GM23338 (cell line): ENCODE results near the gene THRA. TPM values are rescaled to one million over a fixed set of nuclear protein-coding genes. Genes with fewer than 3 reads are reported as not detected.

Experiments used
- ATAC-seq: fragments of 200-7000 bp; cut with Tn5 transposase; 3 replicates; pipeline ENCODE4 v1.9.1; 2020
- DNase-seq: peaks from one replicate; pipeline ENCODE4 v3.0.0-alpha.2; 2015; ENCODE audit warnings: low spot score
- H2AFZ ChIP-seq: fragments of 200-600 bp; sonication (generic); 2 replicates; pipeline ENCODE4 v1.8.0; 2016; ENCODE audit warnings: antibody characterized with exemption, mild to moderate bottlenecking, moderate library complexity
- H3F3A ChIP-seq: fragments of 200-600 bp; sonication (generic); replicated peaks from 2 replicates; pipeline ENCODE4 v1.8.0; 2017; ENCODE audit warnings: antibody characterized with exemption, mixed run types, low read depth
- H3K27ac ChIP-seq: fragments of 200-600 bp; sonication (generic); 2 replicates; pipeline ENCODE4 v1.6.1; 2016; ENCODE audit warnings: low read depth
- H3K27me3 ChIP-seq: fragments of 200-600 bp; sonication (generic); 2 replicates; pipeline ENCODE4 v1.8.0; 2016; ENCODE audit warnings: mild to moderate bottlenecking, mixed run types, moderate library complexity; ENCODE audit not compliant: insufficient read depth
- H3K36me3 ChIP-seq: fragments of 200-600 bp; sonication (generic); 2 replicates; pipeline ENCODE4 v1.8.0; 2016; ENCODE audit warnings: mild to moderate bottlenecking; ENCODE audit not compliant: insufficient read depth
- H3K4me1 ChIP-seq: fragments of 200-600 bp; sonication (generic); 2 replicates; pipeline ENCODE4 v1.8.0; 2016; ENCODE audit warnings: mild to moderate bottlenecking, moderate library complexity; ENCODE audit not compliant: insufficient read depth
- H3K4me2 ChIP-seq: fragments of 200-600 bp; sonication (generic); 2 replicates; pipeline ENCODE4 v1.7.1; 2017; ENCODE audit warnings: mixed run types
- H3K4me3 ChIP-seq: fragments of 200-600 bp; sonication (generic); 2 replicates; pipeline ENCODE4 v1.6.1; 2016; ENCODE audit warnings: mixed run types
- H3K79me2 ChIP-seq: fragments of 200-600 bp; sonication (generic); replicated peaks from 2 replicates; pipeline ENCODE4 v1.8.0; 2017; ENCODE audit warnings: mild to moderate bottlenecking; ENCODE audit not compliant: insufficient read depth
- H3K9me2 ChIP-seq: fragments of 200-600 bp; sonication (generic); 2 replicates; pipeline ENCODE4 v1.8.0; 2017; ENCODE audit not compliant: insufficient read depth
- H4K20me1 ChIP-seq: fragments of 200-600 bp; sonication (generic); replicated peaks from 2 replicates; pipeline ENCODE4 v1.8.0; 2017; ENCODE audit warnings: mild to moderate bottlenecking; ENCODE audit not compliant: insufficient read depth
- H3K27ac Mint-ChIP-seq: 2 replicates; pipeline ENCODE4 v1.8.0; 2020; ENCODE audit warnings: inconsistent platforms, mild to moderate bottlenecking, moderate library complexity, mixed read lengths
- H3K27me3 Mint-ChIP-seq: 3 replicates; pipeline ENCODE4 v1.8.0; 2022; ENCODE audit warnings: low read depth, mild to moderate bottlenecking, moderate library complexity, mixed read lengths, inconsistent platforms; ENCODE audit not compliant: insufficient read depth, poor library complexity
- H3K36me3 Mint-ChIP-seq: 3 replicates; pipeline ENCODE4 v1.8.0; 2021; ENCODE audit warnings: low read depth, mild to moderate bottlenecking, inconsistent platforms, moderate library complexity, mixed read lengths
- H3K4me1 Mint-ChIP-seq: 3 replicates; pipeline ENCODE4 v1.8.0; 2020; ENCODE audit warnings: mild to moderate bottlenecking, inconsistent platforms, mixed read lengths
- H3K4me3 Mint-ChIP-seq: 3 replicates; pipeline ENCODE4 v1.8.0; 2021; ENCODE audit warnings: moderate library complexity, mild to moderate bottlenecking, inconsistent platforms, mixed read lengths
- H3K9me3 Mint-ChIP-seq: 3 replicates; pipeline ENCODE4 v1.8.0; 2020; ENCODE audit warnings: moderate library complexity, mild to moderate bottlenecking, inconsistent platforms, mixed read lengths
- CTCF ChIP-seq, 2 experiments: fragments of 200-600 bp in 1 of 2; sonication (generic) in 1 of 2; conservative IDR thresholded peaks; 2 replicates each; pipeline versions ENCODE4 v1.5.1 to v1.6.1; 2016 to 2017; ENCODE audit warnings: antibody characterized with exemption in 2 of 2, low read depth in 2 of 2, mild to moderate bottlenecking in 2 of 2, moderate library complexity in 1 of 2
- EZH2 ChIP-seq: fragments of 200-600 bp; sonication (generic); IDR thresholded peaks from one replicate; pipeline ENCODE4 v1.8.0; 2017; ENCODE audit warnings: antibody characterized with exemption, mild to moderate bottlenecking, low read depth; ENCODE audit not compliant: unreplicated experiment
- EZH2phosphoT487 ChIP-seq: fragments of 200-600 bp; sonication (generic); IDR thresholded peaks from one replicate; pipeline ENCODE4 v1.8.1; 2018; ENCODE audit warnings: antibody characterized with exemption; ENCODE audit not compliant: unreplicated experiment
- JUNB ChIP-seq: IDR thresholded peaks from one replicate; pipeline ENCODE4 v1.6.1; 2016; ENCODE audit warnings: antibody characterized with exemption; ENCODE audit not compliant: unreplicated experiment
- NANOG ChIP-seq: IDR thresholded peaks from 2 replicates; pipeline ENCODE4 v1.6.1; 2016; ENCODE audit warnings: antibody characterized with exemption, borderline replicate concordance
- POLR2AphosphoS5 ChIP-seq: IDR thresholded peaks from 2 replicates; pipeline ENCODE4 v1.6.1; 2016; ENCODE audit warnings: antibody characterized with exemption, low read depth
- STAT1 ChIP-seq: IDR thresholded peaks from one replicate; pipeline ENCODE4 v1.6.1; 2016; ENCODE audit warnings: antibody characterized with exemption; ENCODE audit not compliant: unreplicated experiment
- ZNF114 ChIP-seq: fragments of 250-450 bp; sonication (Bioruptor Pico); IDR thresholded peaks from 2 replicates; pipeline ENCODE4 v1.5.0; 2020; ENCODE audit warnings: mild to moderate bottlenecking, moderate library complexity
- ZNF462 ChIP-seq: fragments of 250-450 bp; sonication (Bioruptor Pico); IDR thresholded peaks from 2 replicates; pipeline ENCODE4 v1.5.0; 2020; ENCODE audit warnings: mild to moderate bottlenecking, moderate library complexity
- polyA plus RNA-seq: library from polyadenylated mRNA; unstranded; fragments of >200 nt; fragmentation: Nextera tagmentation; extraction: Ambion mirVana; gene quantifications from 2 replicates; pipeline ENCODE4 v1.2.1, GENCODE V29; 2016
- total RNA-seq: library from RNA; depleted of rRNA; stranded (reverse); fragments of >200 nt; shearing (Covaris generic); gene quantifications from 2 replicates; pipeline ENCODE4 v1.2.3, GENCODE V29; 2014

THRA gene
- total and polyA plus RNA-seq, 2 experiments from 2014 or later, result 3.4 to 10.5 TPM

DNA sequence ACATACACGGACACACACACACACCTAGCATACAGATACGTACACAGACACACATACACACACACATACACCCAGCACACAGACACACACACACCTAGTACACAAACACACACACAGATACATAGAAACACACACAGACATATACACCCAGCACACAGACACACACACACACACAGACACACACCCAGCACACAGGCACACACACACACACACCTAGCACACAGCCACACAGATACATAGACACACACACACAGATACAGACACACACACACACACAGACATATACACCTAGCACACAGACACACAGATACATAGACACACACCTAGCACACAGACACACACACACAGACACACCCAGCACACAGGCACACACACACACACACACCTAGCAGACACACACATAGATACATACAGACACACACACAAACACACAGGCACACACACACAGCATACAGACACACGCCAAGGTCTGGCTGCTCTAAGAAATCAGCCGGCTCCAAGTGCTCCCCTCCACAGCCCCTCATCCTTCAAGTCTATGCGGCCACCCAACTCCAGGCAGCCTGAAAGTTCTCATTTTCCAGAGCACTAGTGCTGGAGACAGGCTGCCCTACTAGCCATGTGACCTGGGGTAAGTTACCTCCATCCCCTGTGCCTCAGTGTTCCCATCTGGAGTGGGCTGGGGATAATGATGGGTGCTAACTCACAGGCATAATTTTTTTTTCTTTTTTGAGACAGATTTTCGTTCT lies 24.5 kb downstream of the THRA start (continued):
- TF ChIP-seq ZNF462 (no peak), JUNB (no peak), STAT1 (no peak), ZNF114 (CRISPR knock-in tag) (no peak)

- H3K4me1 Mint-ChIP-seq, result peaks cover 31% of the 10 kb centered on the region
- H3K4me3 Mint-ChIP-seq, result no peak overlapping the region
- DNase-seq, result no peak
- H3K36me3 Mint-ChIP-seq, result peaks cover 21% of the 10 kb centered on the region
- no peaks in the 10 kb centered on the region for H3K9me3 Mint-ChIP-seq
- Histone ChIP-seq H2AFZ (no peak overlapping the region), H3K4me2 (no peak overlapping the region), H3K27ac (no peak overlapping the region), H3K27me3 (no peaks in the 10 kb centered on the region), H3K9me2 (no peaks in the 10 kb centered on the region), H3K36me3 (no peaks in the 10 kb centered on the region), H3K79me2 (no peaks in the 10 kb centered on the region), H3K4me3 (no peak overlapping the region), H4K20me1 (no peaks in the 10 kb centered on the region), H3F3A (peaks cover 5% of the 10 kb centered on the region; the same call in 1 of the 2 replicates), H3K4me1 (peaks cover 16% of the 10 kb centered on the region; the same call in 1 of the 2 replicates)
- peaks cover 13% of the 10 kb centered on the region for H3K27me3 Mint-ChIP-seq
- H3K27ac Mint-ChIP-seq, result no peak overlapping the region
- ATAC-seq, result no peak
- TF ChIP-seq CTCF (conservative IDR thresholded peaks at IDR 0.05; ENCODE audit: low read depth in 2 of 2) (no peak), EZH2 (no peak), ZNF114 (CRISPR knock-in tag) (no peak), EZH2phosphoT487 (no peak), STAT1 (no peak), JUNB (no peak), POLR2AphosphoS5 (no peak), NANOG (no peak)
Observed at GRCh38 chr17:40087903-40088718, 25.3 kb downstream of the THRA start.
